ENCODE results near the gene ATP2A1.
"Not testable (repeated sequence)": the region's sequence is repeated elsewhere in the genome, so short reads cannot be mapped to it uniquely, and the experiment has no call there.

ATP2A1 gene

GRCh38 chr16:28937222-28937876 lies 59.1 kb downstream of the ATP2A1 start:
- FAIRE-seq (no peak), DNase-seq (ENCODE audit: insufficient read length, low spot score) (no peak)
- TF ChIP-seq CTCF (IDR thresholded peaks at IDR 0.05; ENCODE audit: insufficient read depth, missing control alignments): no peak

DNA sequence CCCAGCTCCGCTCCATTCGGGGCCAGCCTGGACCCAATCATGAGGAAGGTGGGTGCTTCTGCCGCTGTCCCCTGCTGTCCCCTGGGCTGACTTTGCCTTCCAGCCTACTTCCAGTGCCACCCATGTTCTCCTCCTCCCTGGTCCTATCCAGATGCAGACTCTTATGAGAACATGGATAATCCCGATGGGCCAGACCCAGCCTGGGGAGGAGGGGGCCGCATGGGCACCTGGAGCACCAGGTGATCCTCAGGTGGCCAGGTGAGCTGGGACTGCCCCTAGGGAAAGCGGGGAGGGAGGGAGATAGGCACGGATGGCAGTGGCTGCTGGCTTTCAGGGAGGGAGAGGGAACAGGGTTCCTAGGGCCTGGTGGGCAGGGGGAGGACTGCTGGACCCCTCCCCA lies 60.4 kb downstream of the ATP2A1 start:
- no peak for TF ChIP-seq CTCF (IDR thresholded peaks at IDR 0.05; ENCODE audit: insufficient read depth, missing control alignments)
- FAIRE-seq (no peak), DNase-seq (ENCODE audit: insufficient read length, low spot score) (no peak)

GRCh38 chr16:28939825-28940224 lies 61.5 kb downstream of the ATP2A1 start:
- not testable (repeated sequence) for FAIRE-seq; DNase-seq (ENCODE audit: insufficient read length, low spot score)

- FAIRE-seq (peak; percentile 88), DNase-seq (ENCODE audit: insufficient read length, low spot score) (peak; percentile 67)
- no peak for TF ChIP-seq CTCF (IDR thresholded peaks at IDR 0.05; ENCODE audit: insufficient read depth, missing control alignments)
These were observed 65.0 kb downstream of the ATP2A1 start for GRCh38 chr16:28943281-28943680.

- DNase-seq (ENCODE audit: insufficient read length, low spot score) (no peak), FAIRE-seq (no peak)
- TF ChIP-seq CTCF (IDR thresholded peaks at IDR 0.05; ENCODE audit: insufficient read depth, missing control alignments): no peak
These were observed 68.4 kb downstream of the ATP2A1 start for GRCh38 chr16:28946681-28947080.

DNA sequence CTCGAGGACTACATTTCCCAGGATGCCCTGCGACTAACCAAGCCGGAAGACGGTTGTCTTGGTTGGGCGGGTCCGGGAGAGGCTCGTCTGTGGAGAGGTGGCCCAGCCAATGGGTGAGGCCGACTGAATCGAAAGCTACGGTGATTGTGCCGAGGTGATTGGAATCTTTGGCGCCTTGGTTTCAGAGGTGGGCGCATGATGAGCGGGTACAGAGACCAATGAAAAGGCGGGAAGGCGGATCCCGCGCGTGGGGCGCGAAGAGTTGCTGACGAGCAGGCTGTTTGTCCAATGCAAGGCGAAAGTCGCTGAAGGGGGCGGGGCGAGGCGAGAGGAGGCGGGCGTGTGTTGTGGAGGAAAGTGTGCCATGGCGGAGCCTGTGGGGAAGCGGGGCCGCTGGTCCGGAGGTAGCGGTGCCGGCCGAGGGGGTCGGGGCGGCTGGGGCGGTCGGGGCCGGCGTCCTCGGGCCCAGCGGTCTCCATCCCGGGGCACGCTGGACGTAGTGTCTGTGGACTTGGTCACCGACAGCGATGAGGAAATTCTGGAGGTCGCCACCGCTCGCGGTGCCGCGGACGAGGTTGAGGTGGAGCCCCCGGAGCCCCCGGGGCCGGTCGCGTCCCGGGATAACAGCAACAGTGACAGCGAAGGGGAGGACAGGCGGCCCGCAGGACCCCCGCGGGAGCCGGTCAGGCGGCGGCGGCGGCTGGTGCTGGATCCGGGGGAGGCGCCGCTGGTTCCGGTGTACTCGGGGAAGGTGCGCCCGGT lies 72.5 kb downstream of the ATP2A1 start, which contains the start of gene NFATC2IP:
TSS of gene NFATC2IP (plus strand) at position 290 of the 762 bp plus-strand sequence. CDS start at position 365, 75 bp downstream.
- no peak for TF ChIP-seq CTCF (IDR thresholded peaks at IDR 0.05; ENCODE audit: insufficient read depth, missing control alignments)
- FAIRE-seq (no peak), DNase-seq (ENCODE audit: insufficient read length, low spot score) (peak; percentile 98)

GRCh38 chr16:28951410-28951943 lies 73.2 kb downstream of the ATP2A1 start:
- no peak for TF ChIP-seq CTCF (IDR thresholded peaks at IDR 0.05; ENCODE audit: insufficient read depth, missing control alignments)
- FAIRE-seq (no peak), DNase-seq (ENCODE audit: insufficient read length, low spot score) (no peak)

All from D721Med (cell line).